HCT116 (cell line): Measurements from ENCODE around the gene CRIM1. TPM values are rescaled to one million over a fixed set of nuclear protein-coding genes. Genes with fewer than 3 reads are reported as not detected.

Source experiments
- ATAC-seq: fragments of 200-7000 bp; cut with Tn5 transposase; 2 replicates; pipeline ENCODE4 v1.9.1; 2020; ENCODE audit warnings: mild to moderate bottlenecking, moderate library complexity
- BruUV-seq: library from RNA; stranded (reverse); fragments of 400-500 nt; replicated peaks from 2 replicates; lab custom pipeline; 2021; lab: Mats Ljungman, UMichigan
- CTCF ChIA-PET: fragments of 300-600 bp; sonication (Branson Sonifier 250); formaldehyde crosslinking; loops from one replicate; lab custom pipeline; 2021; ENCODE audit warnings: antibody characterized with exemption; lab: Charles Lee
- POLR2A ChIA-PET: fragments of 300-600, 350-600 bp; sonication (Branson Sonifier 250); formaldehyde crosslinking; loops from one replicate; lab custom pipeline; 2021; ENCODE audit warnings: antibody characterized with exemption; lab: Charles Lee
- RAD21 ChIA-PET, 2 experiments: fragments of 300-600 bp; sonication (Branson Sonifier 250); formaldehyde crosslinking; loops; one replicate each; lab custom pipeline; 2023; ENCODE audit warnings: low total read pairs in 2 of 2; ENCODE audit not compliant: uncharacterized antibody in 2 of 2, unreplicated experiment in 2 of 2, low non-redundant PET in 1 of 2; lab: Charles Lee
- DNase-seq: peaks from one replicate; pipeline ENCODE4 v3.0.0-alpha.2; 2010; ENCODE audit warnings: low read depth, low spot score
- H2AFZ ChIP-seq: fragments of 200-600 bp; shearing (Covaris generic), sonication (generic); 2 replicates; pipeline ENCODE4 v1.6.1; 2017; ENCODE audit warnings: low read depth, mixed run types, mixed read lengths, antibody characterized with exemption, low read length; ENCODE audit not compliant: poor library complexity, severe bottlenecking
- H3K27ac ChIP-seq: 2 replicates; pipeline ENCODE4 v1.5.1; 2012; ENCODE audit warnings: low read depth, low read length
- H3K27me3 ChIP-seq: fragments of 200-600 bp; sonication (generic); 2 replicates; pipeline ENCODE4 v1.6.1; 2016; ENCODE audit warnings: mixed run types, low read length, mixed read lengths; ENCODE audit not compliant: insufficient read depth
- H3K36me3 ChIP-seq, 2 experiments: fragments of 200-500 bp in 1 of 2; fragments of 200-600 bp in 1 of 2; sonication (Bioruptor generic) in 1 of 2; sonication (generic) in 1 of 2; 2 replicates each; pipeline versions ENCODE4 v1.5.1 to v1.6.1; 2014 to 2016; ENCODE audit warnings: low read length in 2 of 2, inconsistent platforms in 1 of 2, mixed read lengths in 1 of 2, mixed run types in 1 of 2; ENCODE audit not compliant: insufficient read depth in 2 of 2, control insufficient read depth in 1 of 2
- H3K4me1 ChIP-seq, 2 experiments: fragments of 200-600 bp in 1 of 2; sonication (generic) in 1 of 2; 2 replicates each; pipeline versions ENCODE4 v1.5.1 to v1.6.1; 2012 to 2017; ENCODE audit warnings: low read length in 2 of 2, inconsistent platforms in 1 of 2, mild to moderate bottlenecking in 1 of 2, mixed read lengths in 1 of 2, mixed run types in 1 of 2, moderate library complexity in 1 of 2; ENCODE audit not compliant: insufficient read depth in 2 of 2, control insufficient read depth in 1 of 2
- H3K4me2 ChIP-seq: fragments of 200-600 bp; sonication (generic); 2 replicates; pipeline ENCODE4 v1.6.1; 2017; ENCODE audit warnings: mixed run types, low read length, mixed read lengths
- H3K4me3 ChIP-seq, 2 experiments: fragments of 200-600 bp in 1 of 2; sonication (generic) in 1 of 2; replicated peaks in 1 of 2; 2 replicates each; pipeline ENCODE4 v1.5.1; 2011 to 2016; ENCODE audit warnings: low read length in 2 of 2, control low read depth in 1 of 2, low read depth in 1 of 2, mild to moderate bottlenecking in 1 of 2, mixed read lengths in 1 of 2, mixed run types in 1 of 2
- H3K79me2 ChIP-seq: fragments of 200-600 bp; sonication (generic); 2 replicates; pipeline ENCODE4 v1.6.1; 2017; ENCODE audit warnings: mild to moderate bottlenecking, mixed run types, low read length, moderate library complexity, mixed read lengths; ENCODE audit not compliant: insufficient read depth
- H3K9ac ChIP-seq: fragments of 200-600 bp; sonication (generic); 2 replicates; pipeline ENCODE4 v1.6.1; 2016; ENCODE audit warnings: low read length, mixed read lengths
- H3K9me2 ChIP-seq: fragments of 200-600 bp; sonication (generic), shearing (Covaris generic); 2 replicates; pipeline ENCODE4 v1.6.1; 2017; ENCODE audit warnings: mixed run types, mild to moderate bottlenecking, moderate library complexity; ENCODE audit not compliant: insufficient read depth
- H3K9me3 ChIP-seq, 2 experiments: fragments of 200-500 bp in 1 of 2; fragments of 200-600 bp in 1 of 2; sonication (Bioruptor generic) in 1 of 2; sonication (generic) in 1 of 2; 2 replicates each; pipeline ENCODE4 v1.6.1; 2014 to 2017; ENCODE audit warnings: low read length in 2 of 2, mixed read lengths in 2 of 2, inconsistent platforms in 1 of 2, low read depth in 1 of 2, mild to moderate bottlenecking in 1 of 2, mixed run types in 1 of 2, moderate library complexity in 1 of 2; ENCODE audit not compliant: control insufficient read depth in 1 of 2, insufficient read depth in 1 of 2
- H4K20me1 ChIP-seq: fragments of 200-600 bp; sonication (generic), shearing (Covaris generic); 2 replicates; pipeline ENCODE4 v1.6.1; 2017; ENCODE audit warnings: mixed run types, mild to moderate bottlenecking, moderate library complexity; ENCODE audit not compliant: insufficient read depth
- ATF3 ChIP-seq: IDR thresholded peaks from 2 replicates; pipeline ENCODE4 v1.6.1; 2012
- CTCF ChIP-seq, 3 experiments: fragments of 200-600 bp in 1 of 3; sonication (generic) in 1 of 3; IDR thresholded peaks in 2 of 3; conservative IDR thresholded peaks in 1 of 3; 2 replicates each; pipeline ENCODE4 v1.5.1; 2012 to 2017; ENCODE audit warnings: low read depth in 2 of 3, low read length in 2 of 3, antibody characterized with exemption in 1 of 3, borderline replicate concordance in 1 of 3, control low read depth in 1 of 3, mild to moderate bottlenecking in 1 of 3, mixed read lengths in 1 of 3, mixed run types in 1 of 3, moderate library complexity in 1 of 3; ENCODE audit not compliant: insufficient read depth in 1 of 3
- ELF1 ChIP-seq: IDR thresholded peaks from 2 replicates; pipeline ENCODE4 v1.6.1; 2012; ENCODE audit warnings: low read depth, borderline replicate concordance
- FOSL1 ChIP-seq: IDR thresholded peaks from 2 replicates; pipeline ENCODE4 v1.6.1; 2012; ENCODE audit warnings: low read depth
- JUND ChIP-seq: IDR thresholded peaks from 2 replicates; pipeline ENCODE4 v1.6.1; 2012
- MAX ChIP-seq: IDR thresholded peaks from 2 replicates; pipeline ENCODE4 v1.6.1; 2012
- POLR2A ChIP-seq: IDR thresholded peaks from 2 replicates; pipeline ENCODE4 v1.7.0; 2011; ENCODE audit warnings: borderline replicate concordance; ENCODE audit not compliant: insufficient read depth, insufficient read length; ENCODE audit errors: extremely low read depth
- POLR2AphosphoS5 ChIP-seq: IDR thresholded peaks from 2 replicates; pipeline ENCODE4 v1.6.1; 2011; ENCODE audit warnings: mild to moderate bottlenecking, low read depth, low read length, moderate library complexity
- YY1 ChIP-seq: IDR thresholded peaks from 2 replicates; pipeline ENCODE4 v1.6.1; 2011; ENCODE audit warnings: low read length, low read depth, moderate library complexity, mild to moderate bottlenecking; ENCODE audit not compliant: insufficient replicate concordance; ENCODE audit errors: extremely low read depth
- ZFX ChIP-seq: fragments of 450-650 bp; IDR thresholded peaks from 2 replicates; pipeline ENCODE4 v1.6.1; 2017
- ZNF274 ChIP-seq: fragments of 200-500 bp; sonication (Bioruptor generic); IDR thresholded peaks from 2 replicates; pipeline ENCODE4 v1.6.1; 2014; ENCODE audit warnings: mild to moderate bottlenecking, low read depth, low read length, inconsistent platforms
- intact Hi-C: fragments of 100-400 bp; cut with micrococcal nuclease; formaldehyde crosslinking; loops from 2 replicates; pipeline ENCODE4 v1.10.0; 2022
- total RNA-seq: library from RNA; stranded (reverse); gene quantifications from one replicate; pipeline ENCODE4 v1.2.1, GENCODE V29; 2021; ENCODE audit not compliant: unreplicated experiment

Gene CRIM1
- total RNA-seq, 1 experiment from 2014 or later: 27.2 TPM

- peaks cover 5% of the 10 kb centered on the region; the same call in 1 of the 2 replicates for H3K79me2 ChIP-seq
- H2AFZ ChIP-seq: no peak overlapping the region
- ChIA-PET RAD21 (no interaction called here), CTCF (no interaction called here), POLR2A (no interaction called here)
- DNase-seq (no peak), ATAC-seq (no peak)
- H3K9me2 ChIP-seq: no peaks in the 10 kb centered on the region
- H3K9me3 ChIP-seq: no peaks in the 10 kb centered on the region
- H3K36me3 ChIP-seq: 0 out of 4 replicates have a peak, but pooled peaks cover 4% of the 10 kb centered on the region in 2 experiments
- intact Hi-C loops: no loop called here
- H3K9ac ChIP-seq: no peak overlapping the region
- no peak overlapping the region for H3K4me3 ChIP-seq
- no TSS peak for BruUV-seq
- H3K4me2 ChIP-seq: no peak overlapping the region
- H3K27me3 ChIP-seq: no peaks in the 10 kb centered on the region
- H3K4me1 ChIP-seq: peaks cover 5 to 22% of the 10 kb centered on the region in 2 experiments; a peak in 2 of 4 replicates
- TF ChIP-seq ELF1 (no peak), ZFX (no peak), POLR2AphosphoS5 (no peak), ZNF274 (no peak), CTCF (IDR thresholded peaks at IDR 0.05 in 2 of 3, conservative IDR thresholded peaks at IDR 0.05 in 1 of 3; ENCODE audit: borderline replicate concordance in 1 of 3, insufficient read depth in 1 of 3, low read depth in 2 of 3, low read length in 2 of 3) (no peak), FOSL1 (no peak), JUND (no peak), MAX (no peak), POLR2A (no peak), YY1 (no peak), ATF3 (no peak)
- H3K27ac ChIP-seq: no peak overlapping the region
- H4K20me1 ChIP-seq: no peaks in the 10 kb centered on the region
These were observed 86.2 kb downstream of the CRIM1 start for GRCh38 chr2:36441816-36442215.
